ENCODE measurements around the gene SLC10A3. TPM values are rescaled to one million over a fixed set of nuclear protein-coding genes. Genes with fewer than 3 reads are reported as not detected.

The SLC10A3 gene
- total and polyA plus RNA-seq, 2 donors (not counting 1 experiment from before 2014, with no cell fraction given), result 15.2 to 16.0 TPM

DNA sequence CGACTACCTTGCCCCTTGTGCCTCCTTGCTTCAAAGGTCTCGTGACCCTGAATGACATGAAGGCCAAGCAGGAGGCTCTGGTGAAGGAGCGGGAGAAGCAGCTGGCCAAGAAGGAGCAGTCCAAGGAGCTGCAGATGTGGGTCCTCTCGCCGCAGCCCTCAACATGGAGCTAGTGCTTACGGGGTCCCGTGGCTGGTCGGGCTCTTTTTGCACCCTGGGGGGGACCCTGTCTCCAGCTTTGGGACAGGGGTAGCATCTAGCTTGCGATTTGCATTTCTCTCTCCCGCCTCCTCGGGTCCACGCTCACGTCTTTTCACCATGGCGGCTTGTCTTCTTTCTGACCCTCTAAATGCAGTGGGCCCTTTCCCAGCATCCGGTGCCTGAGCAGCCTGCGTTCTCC lies 44.7 kb downstream of the SLC10A3 start:
- peaks cover 32% of the 10 kb centered on the region for H3K79me2 ChIP-seq (ENCODE audit: control insufficient read depth, insufficient read depth, low read length)
- no peaks in the 10 kb centered on the region for H4K20me1 ChIP-seq (ENCODE audit: control insufficient read depth, extremely low read depth, insufficient read depth, low read length)
- no peak overlapping the region for H3K4me2 ChIP-seq (ENCODE audit: extremely low read depth, insufficient read depth, low read length)
- TF ChIP-seq, protein P1, sequence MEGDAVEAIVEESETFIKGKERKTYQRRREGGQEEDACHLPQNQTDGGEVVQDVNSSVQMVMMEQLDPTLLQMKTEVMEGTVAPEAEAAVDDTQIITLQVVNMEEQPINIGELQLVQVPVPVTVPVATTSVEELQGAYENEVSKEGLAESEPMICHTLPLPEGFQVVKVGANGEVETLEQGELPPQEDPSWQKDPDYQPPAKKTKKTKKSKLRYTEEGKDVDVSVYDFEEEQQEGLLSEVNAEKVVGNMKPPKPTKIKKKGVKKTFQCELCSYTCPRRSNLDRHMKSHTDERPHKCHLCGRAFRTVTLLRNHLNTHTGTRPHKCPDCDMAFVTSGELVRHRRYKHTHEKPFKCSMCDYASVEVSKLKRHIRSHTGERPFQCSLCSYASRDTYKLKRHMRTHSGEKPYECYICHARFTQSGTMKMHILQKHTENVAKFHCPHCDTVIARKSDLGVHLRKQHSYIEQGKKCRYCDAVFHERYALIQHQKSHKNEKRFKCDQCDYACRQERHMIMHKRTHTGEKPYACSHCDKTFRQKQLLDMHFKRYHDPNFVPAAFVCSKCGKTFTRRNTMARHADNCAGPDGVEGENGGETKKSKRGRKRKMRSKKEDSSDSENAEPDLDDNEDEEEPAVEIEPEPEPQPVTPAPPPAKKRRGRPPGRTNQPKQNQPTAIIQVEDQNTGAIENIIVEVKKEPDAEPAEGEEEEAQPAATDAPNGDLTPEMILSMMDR (conservative IDR thresholded peaks at IDR 0.05 in 1 of 2, IDR thresholded peaks at IDR 0.05 in 1 of 2; ENCODE audit: low read depth in 1 of 2, low read length in 2 of 2), result no peak
- TF ChIP-seq EZH2 (IDR thresholded peaks at IDR 0.05; ENCODE audit: low read length, missing control alignments), result no peak
- peaks cover 16% of the 10 kb centered on the region for H3K36me3 ChIP-seq (ENCODE audit: control insufficient read depth, insufficient read depth, low read length)
- H3K4me3 ChIP-seq (replicated peaks in 1 of 4; ENCODE audit: control extremely low read depth in 1 of 4, insufficient read depth in 1 of 4, low read depth in 3 of 4, low read length in 4 of 4), result no peak overlapping the region
- no peak overlapping the region for H3K9ac ChIP-seq (ENCODE audit: insufficient read depth, low read length)
- peaks cover 7% of the 10 kb centered on the region for H3K4me1 ChIP-seq (ENCODE audit: control insufficient read depth, extremely low read depth, insufficient read depth, low read length)
- H3K9me3 ChIP-seq (ENCODE audit: control insufficient read depth, insufficient read depth, low read depth, low read length), result no peaks in the 10 kb centered on the region
- no peak overlapping the region for H2AFZ ChIP-seq (ENCODE audit: low read length)
- DNase-seq (ENCODE audit: low read depth in 2 of 2), result no peak
- H3K27ac ChIP-seq (ENCODE audit: insufficient read depth, low read length), result no peak overlapping the region
- no peaks in the 10 kb centered on the region for H3K27me3 ChIP-seq (ENCODE audit: control insufficient read depth, insufficient read depth, low read length)

DNA sequence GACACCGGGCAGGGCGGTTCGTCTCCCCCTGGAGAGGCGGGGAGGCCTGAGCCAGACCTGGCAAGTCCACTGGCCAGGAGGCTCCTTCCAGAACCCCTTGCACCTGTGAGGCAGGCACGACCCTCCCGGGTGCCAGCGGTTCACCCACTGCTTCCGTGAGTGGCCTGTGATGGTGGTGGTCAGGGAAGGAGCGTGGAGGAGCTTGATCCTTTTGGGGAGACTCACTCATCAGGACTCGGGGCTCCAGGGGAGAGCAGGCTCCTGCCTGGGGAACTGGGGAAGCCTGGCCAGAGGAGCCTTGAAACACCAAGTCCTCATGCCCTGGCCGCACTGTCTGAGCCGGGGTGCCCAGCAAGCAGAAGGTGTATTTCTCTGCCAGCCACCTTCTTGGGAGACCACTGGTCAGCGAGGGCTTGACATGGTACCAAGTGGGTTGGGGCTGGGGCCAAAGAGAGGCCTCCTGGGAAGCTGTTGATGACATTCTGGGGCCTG lies 45.6 kb downstream of the SLC10A3 start:
- peak overlapping the region; percentile 67 for H3K27ac ChIP-seq (ENCODE audit: insufficient read depth, low read length)
- H3K9me3 ChIP-seq (ENCODE audit: control insufficient read depth, insufficient read depth, low read depth, low read length), result no peaks in the 10 kb centered on the region
- H3K4me2 ChIP-seq (ENCODE audit: extremely low read depth, insufficient read depth, low read length), result peak overlapping the region; percentile 80
- no peaks in the 10 kb centered on the region for H4K20me1 ChIP-seq (ENCODE audit: control insufficient read depth, extremely low read depth, insufficient read depth, low read length)
- H2AFZ ChIP-seq (ENCODE audit: low read length), result no peak overlapping the region
- H3K27me3 ChIP-seq (ENCODE audit: control insufficient read depth, insufficient read depth, low read length), result no peaks in the 10 kb centered on the region
- no peak for DNase-seq (ENCODE audit: low read depth in 2 of 2)
- TF ChIP-seq, protein P1 (conservative IDR thresholded peaks at IDR 0.05 in 1 of 2, IDR thresholded peaks at IDR 0.05 in 1 of 2; ENCODE audit: low read depth in 1 of 2, low read length in 2 of 2), result no peak
- no peak for TF ChIP-seq EZH2 (IDR thresholded peaks at IDR 0.05; ENCODE audit: low read length, missing control alignments)
- H3K4me3 ChIP-seq (replicated peaks in 1 of 4; ENCODE audit: control extremely low read depth in 1 of 4, insufficient read depth in 1 of 4, low read depth in 3 of 4, low read length in 4 of 4), result peak overlapping the region; percentile 53 to 69 (median 56)
- H3K9ac ChIP-seq (ENCODE audit: insufficient read depth, low read length), result peak overlapping the region; percentile 61
- H3K79me2 ChIP-seq (ENCODE audit: control insufficient read depth, insufficient read depth, low read length), result peaks cover 41% of the 10 kb centered on the region
- H3K36me3 ChIP-seq (ENCODE audit: control insufficient read depth, insufficient read depth, low read length), result peaks cover 13% of the 10 kb centered on the region
- peaks cover 7% of the 10 kb centered on the region for H3K4me1 ChIP-seq (ENCODE audit: control insufficient read depth, extremely low read depth, insufficient read depth, low read length)

DNA sequence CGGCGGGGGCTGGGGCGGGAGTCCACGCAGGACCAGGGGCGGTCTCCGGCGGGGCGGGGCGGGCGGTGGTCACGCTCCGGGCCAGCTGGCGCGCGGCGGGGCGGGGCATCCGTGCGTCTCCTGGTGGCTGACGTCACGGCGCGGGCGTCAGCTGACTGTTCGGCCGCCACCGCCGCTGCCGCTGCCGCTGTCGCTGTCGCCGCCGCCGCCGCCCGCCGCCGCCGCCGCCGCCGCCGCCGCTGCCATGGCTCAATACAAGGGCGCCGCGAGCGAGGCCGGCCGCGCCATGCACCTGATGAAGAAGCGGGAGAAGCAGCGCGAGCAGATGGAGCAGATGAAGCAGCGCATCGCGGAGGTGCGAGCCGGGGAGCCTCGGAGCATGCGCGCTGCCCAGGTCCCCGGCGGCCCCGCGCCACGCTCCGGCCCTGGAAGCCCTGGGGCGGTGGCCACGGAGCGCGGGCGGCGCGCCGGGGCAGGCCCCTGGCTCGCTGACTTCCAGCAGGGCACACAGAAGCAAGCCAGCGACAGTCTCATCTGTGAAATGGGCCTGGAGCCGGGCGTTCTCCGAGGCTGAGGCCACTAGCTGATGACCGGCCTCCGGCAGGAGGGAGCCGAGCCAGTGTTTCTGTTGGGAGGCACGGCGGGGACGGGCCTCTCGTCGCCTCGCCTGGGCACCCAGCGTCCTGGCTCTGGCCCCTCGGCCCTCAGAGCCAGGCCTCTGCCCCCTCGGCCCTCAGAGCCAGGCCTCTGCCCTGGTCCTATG lies 46.3 kb downstream of the SLC10A3 start, which contains the start of gene FAM50A:
Gene FAM50A (plus strand): TSS at position 150 of the 763 bp plus-strand sequence. CDS start 95 bp downstream, at position 245.
- no peak within 1 kb of the TSS for H2AFZ ChIP-seq (ENCODE audit: low read length)
- H3K4me1 ChIP-seq (ENCODE audit: control insufficient read depth, extremely low read depth, insufficient read depth, low read length), result peaks cover 7% of the 10 kb centered on the region
- H3K4me2 ChIP-seq (ENCODE audit: extremely low read depth, insufficient read depth, low read length), result peak within 1 kb of the TSS; percentile 80
- no peaks in the 10 kb centered on the region for H4K20me1 ChIP-seq (ENCODE audit: control insufficient read depth, extremely low read depth, insufficient read depth, low read length)
- peak; percentile 45 to 47 for DNase-seq (ENCODE audit: low read depth in 2 of 2)
- no peaks in the 10 kb centered on the region for H3K27me3 ChIP-seq (ENCODE audit: control insufficient read depth, insufficient read depth, low read length)
- peaks cover 46% of the 10 kb centered on the region for H3K79me2 ChIP-seq (ENCODE audit: control insufficient read depth, insufficient read depth, low read length)
- peak within 1 kb of the TSS; percentile 53 to 69 (median 56) for H3K4me3 ChIP-seq (replicated peaks in 1 of 4; ENCODE audit: control extremely low read depth in 1 of 4, insufficient read depth in 1 of 4, low read depth in 3 of 4, low read length in 4 of 4)
- no peaks in the 10 kb centered on the region for H3K9me3 ChIP-seq (ENCODE audit: control insufficient read depth, insufficient read depth, low read depth, low read length)
- TF ChIP-seq, protein P1 (conservative IDR thresholded peaks at IDR 0.05 in 1 of 2, IDR thresholded peaks at IDR 0.05 in 1 of 2; ENCODE audit: low read depth in 1 of 2, low read length in 2 of 2), result no peak
- no peak for TF ChIP-seq EZH2 (IDR thresholded peaks at IDR 0.05; ENCODE audit: low read length, missing control alignments)
- H3K9ac ChIP-seq (ENCODE audit: insufficient read depth, low read length), result peak within 1 kb of the TSS; percentile 61
- peaks cover 15% of the 10 kb centered on the region for H3K36me3 ChIP-seq (ENCODE audit: control insufficient read depth, insufficient read depth, low read length)
- peak within 1 kb of the TSS; percentile 77 for H3K27ac ChIP-seq (ENCODE audit: insufficient read depth, low read length)
